ENCODE data around the gene SAMM50.

- TF ChIP-seq, protein P1, sequence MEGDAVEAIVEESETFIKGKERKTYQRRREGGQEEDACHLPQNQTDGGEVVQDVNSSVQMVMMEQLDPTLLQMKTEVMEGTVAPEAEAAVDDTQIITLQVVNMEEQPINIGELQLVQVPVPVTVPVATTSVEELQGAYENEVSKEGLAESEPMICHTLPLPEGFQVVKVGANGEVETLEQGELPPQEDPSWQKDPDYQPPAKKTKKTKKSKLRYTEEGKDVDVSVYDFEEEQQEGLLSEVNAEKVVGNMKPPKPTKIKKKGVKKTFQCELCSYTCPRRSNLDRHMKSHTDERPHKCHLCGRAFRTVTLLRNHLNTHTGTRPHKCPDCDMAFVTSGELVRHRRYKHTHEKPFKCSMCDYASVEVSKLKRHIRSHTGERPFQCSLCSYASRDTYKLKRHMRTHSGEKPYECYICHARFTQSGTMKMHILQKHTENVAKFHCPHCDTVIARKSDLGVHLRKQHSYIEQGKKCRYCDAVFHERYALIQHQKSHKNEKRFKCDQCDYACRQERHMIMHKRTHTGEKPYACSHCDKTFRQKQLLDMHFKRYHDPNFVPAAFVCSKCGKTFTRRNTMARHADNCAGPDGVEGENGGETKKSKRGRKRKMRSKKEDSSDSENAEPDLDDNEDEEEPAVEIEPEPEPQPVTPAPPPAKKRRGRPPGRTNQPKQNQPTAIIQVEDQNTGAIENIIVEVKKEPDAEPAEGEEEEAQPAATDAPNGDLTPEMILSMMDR (IDR thresholded peaks at IDR 0.05; ENCODE audit: poor library complexity): no peak
- TF ChIP-seq EZH2phosphoT487 (IDR thresholded peaks at IDR 0.05; ENCODE audit: low read depth, severe bottlenecking, unreplicated experiment) (no peak), EZH2 (IDR thresholded peaks at IDR 0.05; ENCODE audit: borderline replicate concordance) (no peak)
Measured at GRCh38 chr22:43994006-43994405, 38.8 kb downstream of the SAMM50 start.

All from hepatocyte (in vitro differentiated cells).